8988T (cell line): ENCODE results near the gene GPRC5C.

Experiments used
- DNase-seq: peaks from one replicate; pipeline ENCODE4 v3.0.0; 2011

Gene GPRC5C

DNA sequence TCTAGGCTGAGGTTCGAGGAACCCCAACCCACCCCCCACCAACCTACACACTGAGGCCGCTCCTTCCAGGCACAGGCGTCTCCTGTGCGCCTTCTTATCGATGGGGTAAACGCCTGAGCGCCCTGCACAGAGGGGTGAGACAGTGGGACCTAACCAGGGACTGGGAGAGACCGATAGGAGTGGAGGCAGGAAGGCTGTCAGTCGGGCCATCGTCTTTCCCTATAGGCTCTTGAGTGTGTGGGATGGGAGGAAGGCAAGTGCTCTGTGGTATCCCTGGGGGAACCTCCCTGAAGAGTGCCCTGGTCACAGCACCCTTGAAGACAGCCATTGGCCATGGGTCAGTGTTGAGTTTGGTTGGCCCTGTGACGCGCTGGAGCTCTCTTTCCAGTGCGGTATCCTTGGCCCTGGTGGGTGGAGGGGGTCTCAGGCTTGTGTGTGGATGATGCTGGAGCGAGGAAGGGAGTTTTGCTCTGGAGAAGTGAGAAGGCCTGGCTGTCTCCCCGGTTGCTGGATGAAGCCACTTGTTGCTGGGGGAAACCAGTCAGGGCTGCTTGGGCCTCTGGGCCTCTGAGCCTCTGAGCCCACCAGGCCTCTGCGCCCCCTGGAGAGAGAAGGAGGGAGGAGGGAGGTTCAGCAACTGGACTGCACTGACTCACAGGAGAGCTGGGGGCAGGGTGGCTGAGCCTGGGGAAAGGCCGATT is 1.7 kb downstream of the GPRC5C start:
- peak; percentile 58 for DNase-seq

DNA sequence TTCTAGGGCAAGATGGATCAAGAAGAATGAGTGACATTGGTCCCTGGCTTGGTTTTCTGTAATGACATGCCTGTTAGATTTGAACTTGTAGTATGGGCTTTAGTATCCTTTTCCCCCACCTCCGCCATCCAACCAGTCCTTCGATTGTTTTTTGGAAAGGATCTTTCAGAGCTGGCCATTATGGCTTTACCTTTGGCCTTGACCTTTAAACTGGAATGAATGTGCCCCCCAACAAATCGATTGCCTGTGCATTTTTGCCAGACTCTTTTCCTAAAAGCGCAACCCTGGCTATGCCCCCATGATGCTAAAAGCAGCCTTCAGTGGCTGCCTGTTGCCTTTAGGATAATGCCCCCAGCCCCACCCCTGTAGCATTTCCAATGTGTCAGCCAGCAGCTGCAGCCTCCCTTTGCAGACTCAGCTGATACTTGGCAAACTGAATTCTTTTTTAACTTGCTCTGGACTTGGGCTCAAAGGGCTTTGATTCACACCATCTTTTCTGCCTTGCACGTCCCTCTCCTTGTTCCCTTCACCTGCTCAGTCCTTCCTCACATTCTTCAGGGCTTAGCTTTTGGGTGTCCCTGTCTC is 4.0 kb downstream of the GPRC5C start:
- DNase-seq = no peak

GRCh38 chr17:74437702-74438101 is 5.8 kb downstream of the GPRC5C start:
- DNase-seq = no peak

GRCh38 chr17:74439691-74440567 is 8.0 kb downstream of the GPRC5C start:
- no peak for DNase-seq

- no peak for DNase-seq
These were observed 9.6 kb downstream of the GPRC5C start for GRCh38 chr17:74441537-74441936.

DNA sequence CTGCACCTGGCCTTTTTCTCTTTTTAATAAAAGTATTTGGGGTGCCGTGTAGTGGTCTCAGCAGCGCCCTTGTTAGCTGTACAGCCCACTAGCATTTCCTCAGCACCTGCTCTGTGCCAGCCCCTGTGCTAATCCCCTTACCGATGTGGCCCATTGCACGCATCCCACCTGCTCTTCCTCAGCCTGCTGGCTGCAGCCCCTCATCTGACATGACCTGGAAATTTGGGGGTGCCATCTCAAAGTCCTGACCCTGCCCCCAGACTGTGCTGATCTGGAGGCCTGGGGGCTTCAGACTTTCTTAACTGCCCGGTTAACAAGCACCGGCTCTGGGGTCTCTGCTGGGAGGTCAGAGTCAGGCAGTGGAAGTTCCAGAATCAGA is 10.4 kb downstream of the GPRC5C start:
- no peak for DNase-seq

DNA sequence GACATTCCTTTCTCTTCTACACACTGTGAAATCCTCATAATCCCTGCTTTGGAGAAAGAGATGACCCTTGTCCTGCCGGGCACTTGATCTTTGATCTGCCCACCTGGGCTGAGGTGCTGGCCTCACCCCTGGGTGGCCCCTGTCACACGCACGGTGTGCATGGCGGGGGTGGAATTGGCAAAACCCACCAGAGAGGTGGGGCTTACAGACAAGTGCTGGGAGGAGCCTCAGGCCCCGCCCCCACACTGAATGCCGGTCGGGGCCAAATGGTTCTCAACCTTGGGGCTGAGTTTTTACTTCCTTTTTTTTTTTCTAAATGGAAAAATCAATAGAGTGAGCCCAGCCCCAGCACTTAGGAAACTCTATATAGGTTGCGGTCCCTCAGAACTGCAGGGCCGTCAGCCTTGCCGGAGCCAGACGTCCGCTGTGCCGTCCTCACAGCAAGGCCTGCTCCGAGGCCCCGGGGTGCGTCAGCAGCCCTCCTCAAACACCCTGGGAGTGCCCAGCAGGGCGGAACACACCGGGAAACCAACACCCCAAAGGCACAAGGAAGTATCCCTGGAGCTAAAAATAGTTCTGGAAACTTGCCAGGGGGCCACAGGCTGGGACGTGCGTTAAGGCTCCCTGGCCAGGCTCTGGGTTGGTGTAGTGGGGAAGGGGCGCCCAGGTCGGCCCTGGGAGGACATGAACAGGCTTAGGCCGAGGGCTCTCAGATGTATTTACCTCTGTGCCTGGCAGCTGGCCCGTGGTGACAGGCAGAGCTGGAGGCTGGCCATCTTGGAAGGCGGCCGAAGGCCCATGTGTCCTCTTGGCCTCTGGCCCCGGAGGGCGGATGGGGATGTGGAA is 11.0 kb downstream of the GPRC5C start:
- DNase-seq = no peak

DNA sequence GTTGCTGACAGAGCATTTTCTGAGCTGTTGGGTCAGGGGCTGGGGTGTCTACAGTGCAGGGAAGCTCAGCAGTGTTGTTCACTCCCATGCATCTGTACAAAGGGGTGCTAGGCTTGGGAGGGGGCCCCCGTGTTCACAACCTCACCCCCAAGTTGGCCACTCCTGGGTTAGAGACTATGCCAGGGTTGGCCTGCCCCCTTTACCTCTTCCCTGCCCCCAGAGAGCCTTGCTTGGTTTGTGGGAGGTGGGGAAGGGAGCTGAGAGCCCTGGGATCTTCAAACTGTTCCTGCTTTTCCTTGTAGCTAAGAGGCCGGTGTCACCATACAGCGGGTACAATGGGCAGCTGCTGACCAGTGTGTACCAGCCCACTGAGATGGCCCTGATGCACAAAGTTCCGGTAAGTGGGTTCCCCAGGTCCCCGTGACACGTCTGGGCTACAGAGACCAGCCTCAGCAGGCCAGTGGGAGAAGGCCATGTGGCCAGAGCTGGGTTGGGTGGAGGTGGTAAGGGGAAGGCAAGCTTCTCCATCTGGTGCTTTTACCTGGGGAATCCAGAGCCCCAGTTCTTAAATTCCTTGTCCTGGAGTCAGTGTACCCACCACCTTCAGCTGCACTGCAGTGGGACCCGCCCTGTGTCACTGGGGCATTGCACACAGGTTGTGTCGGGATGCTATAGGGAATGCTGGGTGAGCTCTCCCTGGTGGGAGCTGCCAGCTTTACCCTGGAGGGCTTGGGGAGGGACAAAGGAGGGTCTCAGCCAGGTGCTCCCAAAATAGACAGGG is 11.8 kb downstream of the GPRC5C start:
- no peak for DNase-seq

- no peak for DNase-seq
These were observed 12.5 kb downstream of the GPRC5C start for GRCh38 chr17:74444406-74444805.

DNA sequence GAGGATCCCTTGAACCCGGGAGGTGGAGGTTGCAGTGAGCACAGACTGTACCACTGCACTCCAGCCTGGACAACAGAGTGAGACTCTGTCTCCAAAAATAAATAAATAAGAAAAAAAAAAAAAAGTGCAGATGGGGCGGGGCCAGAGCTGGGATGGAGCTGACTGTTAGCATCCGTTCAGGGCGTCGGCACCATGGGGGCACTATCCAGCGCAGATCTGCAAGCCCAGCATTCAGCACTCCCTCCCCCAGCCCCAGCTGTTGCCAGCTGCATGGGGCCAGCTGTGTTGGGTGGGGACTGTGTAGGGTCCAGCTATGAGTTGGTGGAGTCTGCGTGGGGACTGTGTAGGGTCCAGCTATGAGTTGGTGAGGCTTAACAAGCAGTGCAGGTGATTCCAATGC is 13.3 kb downstream of the GPRC5C start:
- DNase-seq = no peak

GRCh38 chr17:74446551-74447500 is 14.9 kb downstream of the GPRC5C start:
- DNase-seq = no peak

DNA sequence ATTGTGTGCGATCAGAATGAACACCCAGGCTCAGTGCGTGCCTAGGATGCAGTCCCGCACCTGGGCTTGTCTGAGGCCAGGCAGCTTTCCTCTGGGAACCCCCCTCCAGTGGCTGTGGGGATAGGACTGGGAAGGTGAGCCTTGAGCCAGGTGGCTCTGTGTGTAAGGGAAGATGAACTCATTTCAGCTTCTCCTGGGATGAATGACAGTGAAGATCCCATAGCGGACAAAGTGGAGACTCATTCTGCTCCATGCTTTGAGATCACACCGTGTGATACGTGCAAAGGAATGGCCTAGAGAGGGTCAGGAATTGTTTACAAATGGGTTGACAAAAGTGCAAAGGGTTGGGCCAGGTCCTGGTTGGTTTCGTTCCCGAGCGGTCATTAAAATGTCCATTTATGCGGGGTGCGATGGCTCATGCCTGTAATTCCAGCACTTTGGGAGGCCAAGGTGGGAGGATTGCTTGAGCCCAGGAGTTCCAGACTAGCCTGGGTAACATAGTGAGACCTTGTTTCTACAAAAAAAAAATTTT is 15.8 kb downstream of the GPRC5C start:
- DNase-seq = no peak

- no peak for DNase-seq
These were observed 16.9 kb downstream of the GPRC5C start for GRCh38 chr17:74448756-74449155.

GRCh38 chr17:74449306-74449705 is 17.4 kb downstream of the GPRC5C start:
- DNase-seq = no peak

- no peak for DNase-seq
These were observed 17.9 kb downstream of the GPRC5C start for GRCh38 chr17:74449773-74450172.

- no peak for DNase-seq
These were observed 18.3 kb downstream of the GPRC5C start for GRCh38 chr17:74450231-74450630.

- DNase-seq = no peak
These were observed 19.1 kb downstream of the GPRC5C start for GRCh38 chr17:74450925-74451403.

- DNase-seq = no peak
These were observed 19.7 kb downstream of the GPRC5C start for GRCh38 chr17:74451557-74451956.

- no peak for DNase-seq
These were observed 20.3 kb downstream of the GPRC5C start for GRCh38 chr17:74452033-74452840.
